ENCODE measurements around the gene CRYZ.

- TF ChIP-seq CTCF (IDR thresholded peaks at IDR 0.05): no peak
- TF ChIP-seq POLR2A (IDR thresholded peaks at IDR 0.05): no peak
Measured at GRCh38 chr1:74717626-74718025, 15.2 kb downstream of the CRYZ start.

All from lower leg skin (tissue), 3 donors.